ENCODE results near the gene RASGRF1. TPM values are rescaled to one million over a fixed set of nuclear protein-coding genes. Genes with fewer than 3 reads are reported as not detected.

The RASGRF1 gene
- polyA plus RNA-seq, 1 donor from 2014 or later, result 11.0 TPM

DNA sequence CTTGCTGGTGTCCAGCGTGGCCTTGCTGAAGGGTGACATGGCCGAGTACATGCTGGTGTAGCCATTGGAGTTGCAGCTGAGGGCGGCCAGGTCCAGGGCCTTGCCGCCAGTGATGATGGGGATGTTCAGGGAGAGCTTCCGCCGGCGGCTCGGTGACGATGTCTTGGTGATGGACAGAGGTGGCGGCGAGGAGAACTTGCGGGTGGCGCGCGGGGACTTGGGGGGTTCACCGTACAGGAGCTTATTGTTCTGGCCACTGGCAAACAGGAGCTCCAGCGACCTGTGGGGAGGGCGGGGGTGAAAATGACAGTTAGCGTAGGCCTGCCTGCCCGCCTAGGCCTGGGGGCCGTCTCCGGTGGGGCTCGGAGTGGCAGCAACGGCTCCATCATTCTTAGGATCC lies 86.7 kb downstream of the RASGRF1 start:
- TF ChIP-seq MXI1 (conservative IDR thresholded peaks at IDR 0.05; ENCODE audit: poor library complexity, severe bottlenecking), result no peak
- TF ChIP-seq, protein P1, sequence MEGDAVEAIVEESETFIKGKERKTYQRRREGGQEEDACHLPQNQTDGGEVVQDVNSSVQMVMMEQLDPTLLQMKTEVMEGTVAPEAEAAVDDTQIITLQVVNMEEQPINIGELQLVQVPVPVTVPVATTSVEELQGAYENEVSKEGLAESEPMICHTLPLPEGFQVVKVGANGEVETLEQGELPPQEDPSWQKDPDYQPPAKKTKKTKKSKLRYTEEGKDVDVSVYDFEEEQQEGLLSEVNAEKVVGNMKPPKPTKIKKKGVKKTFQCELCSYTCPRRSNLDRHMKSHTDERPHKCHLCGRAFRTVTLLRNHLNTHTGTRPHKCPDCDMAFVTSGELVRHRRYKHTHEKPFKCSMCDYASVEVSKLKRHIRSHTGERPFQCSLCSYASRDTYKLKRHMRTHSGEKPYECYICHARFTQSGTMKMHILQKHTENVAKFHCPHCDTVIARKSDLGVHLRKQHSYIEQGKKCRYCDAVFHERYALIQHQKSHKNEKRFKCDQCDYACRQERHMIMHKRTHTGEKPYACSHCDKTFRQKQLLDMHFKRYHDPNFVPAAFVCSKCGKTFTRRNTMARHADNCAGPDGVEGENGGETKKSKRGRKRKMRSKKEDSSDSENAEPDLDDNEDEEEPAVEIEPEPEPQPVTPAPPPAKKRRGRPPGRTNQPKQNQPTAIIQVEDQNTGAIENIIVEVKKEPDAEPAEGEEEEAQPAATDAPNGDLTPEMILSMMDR (IDR thresholded peaks at IDR 0.05; ENCODE audit: poor library complexity, severe bottlenecking), result no peak
- no peak for TF ChIP-seq EZH2 (IDR thresholded peaks at IDR 0.05; ENCODE audit: borderline replicate concordance, insufficient read depth, low read length, poor library complexity, severe bottlenecking)
- TF ChIP-seq TAF1 (IDR thresholded peaks at IDR 0.05; ENCODE audit: low read depth), result no peak
- no peak for TF ChIP-seq POLR2AphosphoS5 (IDR thresholded peaks at IDR 0.05)
- TF ChIP-seq EP300 (conservative IDR thresholded peaks at IDR 0.05; ENCODE audit: poor library complexity, severe bottlenecking), result no peak
- no peak for TF ChIP-seq RAD21 (conservative IDR thresholded peaks at IDR 0.05)
- Histone ChIP-seq H3K9me2 (ENCODE audit: insufficient read depth, low read length) (no peaks in the 10 kb centered on the region), H3K79me2 (replicated peaks; ENCODE audit: insufficient read depth, low read length) (no peaks in the 10 kb centered on the region), H3K36me3 (ENCODE audit: insufficient read depth, low read length) (no peaks in the 10 kb centered on the region), H3K27ac (ENCODE audit: low read length) (no peak overlapping the region), H3K9me3 (ENCODE audit: low read length) (no peaks in the 10 kb centered on the region), H3K27me3 (ENCODE audit: insufficient read depth, low read depth, low read length) (no peaks in the 10 kb centered on the region), H3K4me3 (ENCODE audit: low read length) (no peak overlapping the region), H3K4me2 (ENCODE audit: low read length) (no peak overlapping the region), H3F3A (ENCODE audit: insufficient read depth, low read length, poor library complexity, severe bottlenecking) (no peaks in the 10 kb centered on the region), H3K9ac (ENCODE audit: low read length) (no peak overlapping the region), H4K20me1 (ENCODE audit: insufficient read depth) (no peaks in the 10 kb centered on the region), H2AFZ (ENCODE audit: low read depth, low read length) (no peak overlapping the region)

- H3K79me2 ChIP-seq (replicated peaks; ENCODE audit: insufficient read depth, low read length), result no peaks in the 10 kb centered on the region
- no peaks in the 10 kb centered on the region for H3K9me2 ChIP-seq (ENCODE audit: insufficient read depth, low read length)
- H3K36me3 ChIP-seq (ENCODE audit: insufficient read depth, low read length), result no peaks in the 10 kb centered on the region
- TF ChIP-seq EZH2 (IDR thresholded peaks at IDR 0.05; ENCODE audit: borderline replicate concordance, insufficient read depth, low read length, poor library complexity, severe bottlenecking) (no peak), MXI1 (conservative IDR thresholded peaks at IDR 0.05; ENCODE audit: poor library complexity, severe bottlenecking) (no peak), RAD21 (conservative IDR thresholded peaks at IDR 0.05) (no peak), SMC3 (conservative IDR thresholded peaks at IDR 0.05; ENCODE audit: poor library complexity) (no peak), POLR2AphosphoS5 (IDR thresholded peaks at IDR 0.05) (no peak), EP300 (conservative IDR thresholded peaks at IDR 0.05; ENCODE audit: poor library complexity, severe bottlenecking) (no peak), TAF1 (IDR thresholded peaks at IDR 0.05; ENCODE audit: low read depth) (no peak)
- TF ChIP-seq, protein P2, sequence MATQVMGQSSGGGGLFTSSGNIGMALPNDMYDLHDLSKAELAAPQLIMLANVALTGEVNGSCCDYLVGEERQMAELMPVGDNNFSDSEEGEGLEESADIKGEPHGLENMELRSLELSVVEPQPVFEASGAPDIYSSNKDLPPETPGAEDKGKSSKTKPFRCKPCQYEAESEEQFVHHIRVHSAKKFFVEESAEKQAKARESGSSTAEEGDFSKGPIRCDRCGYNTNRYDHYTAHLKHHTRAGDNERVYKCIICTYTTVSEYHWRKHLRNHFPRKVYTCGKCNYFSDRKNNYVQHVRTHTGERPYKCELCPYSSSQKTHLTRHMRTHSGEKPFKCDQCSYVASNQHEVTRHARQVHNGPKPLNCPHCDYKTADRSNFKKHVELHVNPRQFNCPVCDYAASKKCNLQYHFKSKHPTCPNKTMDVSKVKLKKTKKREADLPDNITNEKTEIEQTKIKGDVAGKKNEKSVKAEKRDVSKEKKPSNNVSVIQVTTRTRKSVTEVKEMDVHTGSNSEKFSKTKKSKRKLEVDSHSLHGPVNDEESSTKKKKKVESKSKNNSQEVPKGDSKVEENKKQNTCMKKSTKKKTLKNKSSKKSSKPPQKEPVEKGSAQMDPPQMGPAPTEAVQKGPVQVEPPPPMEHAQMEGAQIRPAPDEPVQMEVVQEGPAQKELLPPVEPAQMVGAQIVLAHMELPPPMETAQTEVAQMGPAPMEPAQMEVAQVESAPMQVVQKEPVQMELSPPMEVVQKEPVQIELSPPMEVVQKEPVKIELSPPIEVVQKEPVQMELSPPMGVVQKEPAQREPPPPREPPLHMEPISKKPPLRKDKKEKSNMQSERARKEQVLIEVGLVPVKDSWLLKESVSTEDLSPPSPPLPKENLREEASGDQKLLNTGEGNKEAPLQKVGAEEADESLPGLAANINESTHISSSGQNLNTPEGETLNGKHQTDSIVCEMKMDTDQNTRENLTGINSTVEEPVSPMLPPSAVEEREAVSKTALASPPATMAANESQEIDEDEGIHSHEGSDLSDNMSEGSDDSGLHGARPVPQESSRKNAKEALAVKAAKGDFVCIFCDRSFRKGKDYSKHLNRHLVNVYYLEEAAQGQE (IDR thresholded peaks at IDR 0.05; ENCODE audit: borderline replicate concordance), result no peak
- TF ChIP-seq, protein P1 (IDR thresholded peaks at IDR 0.05; ENCODE audit: poor library complexity, severe bottlenecking), result no peak
- H4K20me1 ChIP-seq (ENCODE audit: insufficient read depth), result no peaks in the 10 kb centered on the region
- no peak overlapping the region for H3K27ac ChIP-seq (ENCODE audit: low read length)
- no peaks in the 10 kb centered on the region for H3K27me3 ChIP-seq (ENCODE audit: insufficient read depth, low read depth, low read length)
- H3K9me3 ChIP-seq (ENCODE audit: low read length), result no peaks in the 10 kb centered on the region
- no peak overlapping the region for H3K4me3 ChIP-seq (ENCODE audit: low read length)
- H3K9ac ChIP-seq (ENCODE audit: low read length), result no peak overlapping the region
- H3F3A ChIP-seq (ENCODE audit: insufficient read depth, low read length, poor library complexity, severe bottlenecking), result no peaks in the 10 kb centered on the region
- no peak overlapping the region for H3K4me2 ChIP-seq (ENCODE audit: low read length)
- no peak overlapping the region for H2AFZ ChIP-seq (ENCODE audit: low read depth, low read length)
These were observed 87.3 kb downstream of the RASGRF1 start for GRCh38 chr15:79003301-79003700.

Measured in neural cell (in vitro differentiated cells).